B cell (primary cell): ENCODE measurements around the gene XRCC3. TPM values are rescaled to one million over a fixed set of nuclear protein-coding genes. Genes with fewer than 3 reads are reported as not detected.

Experiments
- ATAC-seq: fragments of 200-7000 bp; cut with Tn5 transposase; one replicate; pipeline ENCODE4 v1.10.0; 2021; ENCODE audit warnings: low read depth, mild to moderate bottlenecking, moderate number of reproducible peaks, moderate library complexity
- CTCF ChIA-PET: fragments of 350-600 bp; sonication (Branson Sonifier 250); formaldehyde crosslinking; loops from one replicate; lab custom pipeline; 2021; ENCODE audit warnings: antibody characterized with exemption, inconsistent platforms; lab: Charles Lee
- POLR2A ChIA-PET: fragments of 350-600 bp; sonication (Branson Sonifier 250); formaldehyde crosslinking; loops from one replicate; lab custom pipeline; 2021; ENCODE audit warnings: antibody characterized with exemption; lab: Charles Lee
- DNase-seq: peaks from one replicate; pipeline ENCODE4 v3.0.0; 2013
- H2AFZ ChIP-seq: 2 replicates; pipeline ENCODE4 v1.6.1; 2012; ENCODE audit warnings: mild to moderate bottlenecking, low read depth, low read length; ENCODE audit not compliant: insufficient read depth, poor library complexity, severe bottlenecking
- H3K27ac ChIP-seq, 2 donors: 1 replicate in 1 of 2; 2 replicates in 1 of 2; pipeline ENCODE4 v1.5.1; 2012 to 2013; ENCODE audit warnings: low read length in 2 of 2, mild to moderate bottlenecking in 2 of 2, moderate library complexity in 1 of 2
- H3K27me3 ChIP-seq, 4 experiments: fragments of 200-600 bp in 1 of 4; sonication (generic) in 1 of 4; replicated peaks in 1 of 4; 1 replicate in 2 of 4; 2 replicates in 2 of 4; pipeline versions ENCODE4 v1.6.1 to v1.7.0; 2013 to 2016; ENCODE audit warnings: low read length in 3 of 4, mild to moderate bottlenecking in 2 of 4, mixed read lengths in 1 of 4, moderate library complexity in 1 of 4; ENCODE audit not compliant: insufficient read depth in 4 of 4, control insufficient read depth in 3 of 4; ENCODE audit errors: control extremely low read depth in 1 of 4
- H3K36me3 ChIP-seq, 2 experiments: replicated peaks in 1 of 2; 1 replicate in 1 of 2; 2 replicates in 1 of 2; pipeline versions ENCODE4 v1.6.1 to v1.7.1; 2013; ENCODE audit warnings: low read length in 1 of 2; ENCODE audit not compliant: insufficient read depth in 2 of 2, control insufficient read depth in 1 of 2; ENCODE audit errors: control extremely low read depth in 1 of 2, extremely low read depth in 1 of 2
- H3K4me1 ChIP-seq, 2 donors: fragments of 200-600 bp in 1 of 2; sonication (generic) in 1 of 2; 1 replicate in 1 of 2; 2 replicates in 1 of 2; pipeline versions ENCODE4 v1.5.1 to v1.6.1; 2013 to 2017; ENCODE audit warnings: low read length in 2 of 2; ENCODE audit not compliant: control insufficient read depth in 2 of 2, insufficient read depth in 2 of 2
- H3K4me2 ChIP-seq: replicated peaks from 2 replicates; pipeline ENCODE3; 2012; ENCODE audit warnings: mild to moderate bottlenecking, low read depth, low read length; ENCODE audit not compliant: poor library complexity, severe bottlenecking
- H3K4me3 ChIP-seq, 5 experiments: fragments of 200-600 bp in 1 of 5; sonication (generic) in 1 of 5; 1 replicate in 3 of 5; 2 replicates in 2 of 5; pipeline versions ENCODE4 v1.5.1 to v1.7.0; 2011 to 2016; ENCODE audit warnings: low read length in 4 of 5, mild to moderate bottlenecking in 4 of 5, low read depth in 2 of 5, control low read depth in 1 of 5, moderate library complexity in 1 of 5; ENCODE audit not compliant: insufficient read depth in 1 of 5; ENCODE audit errors: control extremely low read depth in 1 of 5, extremely low read depth in 1 of 5
- H3K79me2 ChIP-seq: fragments of 200-600 bp; sonication (generic); one replicate; pipeline ENCODE4 v1.6.0; 2016; ENCODE audit warnings: low read length; ENCODE audit not compliant: control insufficient read depth, insufficient read depth
- H3K9ac ChIP-seq: fragments of 200-600 bp; sonication (generic); 2 replicates; pipeline ENCODE4 v1.6.1; 2017; ENCODE audit warnings: mild to moderate bottlenecking, low read length, moderate library complexity
- H3K9me3 ChIP-seq, 3 donors: one replicate each; pipeline versions ENCODE4 v1.6.1 to v1.7.1; 2013; ENCODE audit warnings: low read length in 2 of 3; ENCODE audit not compliant: control insufficient read depth in 2 of 3, insufficient read depth in 1 of 3; ENCODE audit errors: control extremely low read depth in 1 of 3
- H4K20me1 ChIP-seq: 2 replicates; pipeline ENCODE4 v1.6.0; 2012; ENCODE audit warnings: mild to moderate bottlenecking, low read length; ENCODE audit not compliant: insufficient read depth, control insufficient read depth, poor library complexity, severe bottlenecking
- H3K27ac Mint-ChIP-seq: one replicate; pipeline ENCODE4 v1.8.0; 2021; ENCODE audit warnings: mixed read lengths
- H3K27me3 Mint-ChIP-seq: one replicate; pipeline ENCODE4 v1.8.0; 2021; ENCODE audit warnings: mixed read lengths
- H3K4me1 Mint-ChIP-seq: one replicate; pipeline ENCODE4 v1.8.0; 2021; ENCODE audit warnings: mixed read lengths
- H3K4me3 Mint-ChIP-seq: one replicate; pipeline ENCODE4 v1.8.0; 2021; ENCODE audit warnings: mixed read lengths
- H3K9me3 Mint-ChIP-seq: one replicate; pipeline ENCODE4 v1.8.0; 2022; ENCODE audit warnings: mixed read lengths; ENCODE audit not compliant: insufficient read depth
- CTCF ChIP-seq: fragments of 200-600 bp; IDR thresholded peaks from one replicate; pipeline ENCODE4 v1.8.0; 2022; ENCODE audit warnings: antibody characterized with exemption, mild to moderate bottlenecking
- EZH2 ChIP-seq: IDR thresholded peaks from 2 replicates; pipeline ENCODE4 v1.6.1; 2012; ENCODE audit warnings: borderline replicate concordance, low read depth, mild to moderate bottlenecking, moderate library complexity, low read length; ENCODE audit not compliant: insufficient read depth, poor library complexity, severe bottlenecking
- WGBS: methylation state at CpG from one replicate; pipeline ENCODE4 v1.1.5; 2013; ENCODE audit warnings: missing lambda C conversion rate; ENCODE audit not compliant: insufficient coverage; 5-methylcytosine and 5-hydroxymethylcytosine counted together
- intact Hi-C: fragments of 100-400 bp; cut with micrococcal nuclease; formaldehyde crosslinking; loops from one replicate; pipeline ENCODE4 v1.10.0; 2022
- polyA plus RNA-seq: library from polyadenylated mRNA; depleted of rRNA; stranded (reverse); fragments of >200 nt; gene quantifications from 2 replicates; pipeline ENCODE4 v1.2.3, GENCODE V29; 2012
- total RNA-seq, 2 donors: library from RNA; stranded (reverse); fragments of 120-200 nt in 1 of 2; gene quantifications; 1 replicate in 1 of 2; 2 replicates in 1 of 2; pipeline versions ENCODE4 v1.2.3 to v1.2.4, GENCODE V29; 2013 to 2022

The XRCC3 gene
- total and polyA plus RNA-seq, 2 donors (not counting 1 experiment from before 2014, with no cell fraction given), result 18.0 to 19.7 TPM

GRCh38 chr14:103727313-103727980 is 12.2 kb upstream of the XRCC3 start:
- Mint-ChIP-seq H3K27me3 (no peaks in the 10 kb centered on the region), H3K4me1 (no peaks in the 10 kb centered on the region), H3K4me3 (no peak overlapping the region), H3K27ac (no peak overlapping the region), H3K9me3 (no peaks in the 10 kb centered on the region)
- Histone ChIP-seq H3K4me2 (no peak overlapping the region), H3K9ac (no peak overlapping the region), H3K4me1 (no peaks in the 10 kb centered on the region), H3K27ac (no peak overlapping the region), H3K9me3 (no peaks in the 10 kb centered on the region), H3K36me3 (peaks cover 0 to 8% of the 10 kb centered on the region in 2 experiments), H3K79me2 (peaks cover 6% of the 10 kb centered on the region), H3K27me3 (no peaks in the 10 kb centered on the region), H3K4me3 (no peak overlapping the region), H2AFZ (no peak overlapping the region), H4K20me1 (no peaks in the 10 kb centered on the region)
- no peak for TF ChIP-seq CTCF
- no peak for TF ChIP-seq EZH2
- DNase-seq (no peak), ATAC-seq (no peak)
- POLR2A ChIA-PET, result no interaction called here
- CTCF ChIA-PET, result no interaction called here
- 95% methylated on average over 47 of the region's 53 CpGs for WGBS
- intact Hi-C loops, result no loop called here

GRCh38 chr14:103726474-103726873 is 11.2 kb upstream of the XRCC3 start:
- no peak for ATAC-seq
- DNase-seq, result no peak
- Histone ChIP-seq H3K36me3 (peaks cover 0 to 8% of the 10 kb centered on the region in 2 experiments), H3K4me3 (no peak overlapping the region), H3K79me2 (peaks cover 6% of the 10 kb centered on the region), H3K27ac (no peak overlapping the region), H3K4me2 (no peak overlapping the region), H3K9me3 (no peaks in the 10 kb centered on the region), H4K20me1 (no peaks in the 10 kb centered on the region), H3K4me1 (no peaks in the 10 kb centered on the region), H2AFZ (no peak overlapping the region), H3K9ac (no peak overlapping the region), H3K27me3 (no peaks in the 10 kb centered on the region)
- 97% methylated on average over 18 of the region's 18 CpGs for WGBS
- TF ChIP-seq EZH2 (no peak), CTCF (no peak)
- intact Hi-C loops, result no loop called here
- POLR2A ChIA-PET, result interaction anchor here (0.6 kb wide), 1 partner anchor 199 kb away, joined by 3 read pairs; no protein-coding TSS in a partner anchor
- Mint-ChIP-seq H3K27me3 (no peaks in the 10 kb centered on the region), H3K27ac (no peak overlapping the region), H3K4me1 (no peaks in the 10 kb centered on the region), H3K4me3 (no peak overlapping the region), H3K9me3 (no peaks in the 10 kb centered on the region)
- CTCF ChIA-PET, result no interaction called here
